Gastroesophageal sphincter (tissue), 4 donors: Measurements from ENCODE around the gene SNAI1. TPM values are rescaled to one million over a fixed set of nuclear protein-coding genes. Genes with fewer than 3 reads are reported as not detected.

ENCODE experiments used
- ATAC-seq: fragments of 150-250 bp; one replicate; pipeline ENCODE4 v1.9.1; 2016; ENCODE audit warnings: mild to moderate bottlenecking, moderate library complexity
- H3K27ac ChIP-seq, 4 donors: fragments of 200-600 bp; sonication (generic) in 3 of 4; 1 replicate in 3 of 4; 2 replicates in 1 of 4; pipeline ENCODE4 v1.5.1; 2016 to 2019
- H3K27me3 ChIP-seq: fragments of 200-600 bp; sonication (generic); one replicate; pipeline ENCODE4 v1.5.1; 2019
- H3K36me3 ChIP-seq, 2 donors: fragments of 200-600 bp; sonication (generic); one replicate each; pipeline ENCODE4 v1.5.1; 2019; ENCODE audit warnings: control low read depth in 1 of 2
- H3K4me1 ChIP-seq, 3 donors: fragments of 200-600 bp; sonication (generic); 1 replicate in 2 of 3; 2 replicates in 1 of 3; pipeline ENCODE4 v1.5.1; 2016 to 2019; ENCODE audit warnings: control low read depth in 2 of 3
- H3K4me3 ChIP-seq, 2 donors: fragments of 200-600 bp; sonication (generic); one replicate each; pipeline ENCODE4 v1.5.1; 2019; ENCODE audit warnings: mild to moderate bottlenecking in 1 of 2, moderate library complexity in 1 of 2
- H3K9me3 ChIP-seq, 3 donors: fragments of 200-600 bp; sonication (generic); one replicate each; pipeline ENCODE4 v1.5.1; 2017 to 2019; ENCODE audit warnings: control low read depth in 2 of 3
- CTCF ChIP-seq, 4 experiments: fragments of 200-600 bp in 2 of 4; fragments of 450-650 bp in 2 of 4; sonication (generic) in 1 of 4; IDR thresholded peaks; one replicate each; pipeline ENCODE4 v1.5.1; 2017 to 2019; ENCODE audit warnings: antibody characterized with exemption in 4 of 4, mild to moderate bottlenecking in 2 of 4, moderate library complexity in 2 of 4
- EP300 ChIP-seq: sonication (generic); formaldehyde crosslinking; IDR thresholded peaks from one replicate; pipeline ENCODE4 v1.6.1; 2017; ENCODE audit warnings: antibody characterized with exemption, mild to moderate bottlenecking
- POLR2A ChIP-seq, 2 donors: fragments of 450-650 bp; IDR thresholded peaks; one replicate each; pipeline ENCODE4 v1.6.1; 2017; ENCODE audit warnings: antibody characterized with exemption in 2 of 2, mild to moderate bottlenecking in 2 of 2, moderate library complexity in 1 of 2
- POLR2AphosphoS5 ChIP-seq: sonication (generic); formaldehyde crosslinking; IDR thresholded peaks from one replicate; pipeline ENCODE4 v1.6.1; 2017; ENCODE audit warnings: antibody characterized with exemption
- WGBS, 2 donors: methylation state at CpG; one replicate each; pipeline ENCODE4 v1.1.5; 2018; ENCODE audit warnings: low coverage in 1 of 2; 5-methylcytosine and 5-hydroxymethylcytosine counted together
- total RNA-seq, 4 donors: library from RNA; depleted of rRNA; stranded (reverse); fragments of >200 nt; gene quantifications; one replicate each; pipeline ENCODE4 v1.1.0, GENCODE V29; 2016

The SNAI1 gene
- total RNA-seq, 4 donors from 2014 or later = 0.79 to 2.6 (median 1.2) TPM

GRCh38 chr20:49964964-49965780 lies 17.6 kb upstream of the SNAI1 start:
- no peaks in the 10 kb centered on the region for H3K27me3 ChIP-seq
- 82 to 93% methylated on average over 2 of the region's 5 CpGs for WGBS, 2 donors
- TF ChIP-seq EP300 (no peak), CTCF (IDR thresholded peaks at IDR 0.05) (peak in 1 of 4 experiments; percentile 35)
- H3K4me3 ChIP-seq = no peak overlapping the region
- H3K4me1 ChIP-seq = no peaks in the 10 kb centered on the region
- H3K36me3 ChIP-seq = peaks cover 0 to 28% of the 10 kb centered on the region in 2 donors
- H3K9me3 ChIP-seq = no peaks in the 10 kb centered on the region
- no peak for ATAC-seq
- H3K27ac ChIP-seq = no peak overlapping the region

- Histone ChIP-seq H3K27me3 (no peaks in the 10 kb centered on the region), H3K36me3 (peaks cover 0 to 28% of the 10 kb centered on the region in 2 donors), H3K27ac (no peak overlapping the region), H3K4me3 (no peak overlapping the region), H3K9me3 (no peaks in the 10 kb centered on the region), H3K4me1 (no peaks in the 10 kb centered on the region)
- ATAC-seq = no peak
- TF ChIP-seq EP300 (no peak), POLR2A (IDR thresholded peaks at IDR 0.05) (no peak), CTCF (IDR thresholded peaks at IDR 0.05) (no peak), POLR2AphosphoS5 (no peak)
- WGBS, 2 donors = 85 to 92% methylated on average over 4 to 8 of the region's 9 CpGs
These were observed 16.9 kb upstream of the SNAI1 start for GRCh38 chr20:49965781-49966305.

- Histone ChIP-seq H3K27me3 (no peaks in the 10 kb centered on the region), H3K36me3 (peaks cover 0 to 28% of the 10 kb centered on the region in 2 donors), H3K4me3 (no peak overlapping the region), H3K27ac (no peak overlapping the region), H3K4me1 (no peaks in the 10 kb centered on the region), H3K9me3 (no peaks in the 10 kb centered on the region)
- WGBS, 2 donors = 100% methylated on average over 1 to 2 of the region's 2 CpGs
- TF ChIP-seq POLR2A (IDR thresholded peaks at IDR 0.05) (no peak), EP300 (no peak), POLR2AphosphoS5 (no peak), CTCF (IDR thresholded peaks at IDR 0.05) (no peak)
- ATAC-seq = no peak
These were observed 15.9 kb upstream of the SNAI1 start for GRCh38 chr20:49966861-49967260.

GRCh38 chr20:49969234-49969633 lies 13.5 kb upstream of the SNAI1 start:
- no peaks in the 10 kb centered on the region for H3K27me3 ChIP-seq
- 39 to 83% methylated on average over 3 of the region's 3 CpGs for WGBS, 2 donors
- no peak for TF ChIP-seq POLR2A (IDR thresholded peaks at IDR 0.05)
- no peak for TF ChIP-seq POLR2AphosphoS5
- TF ChIP-seq EP300 = no peak
- no peak for TF ChIP-seq CTCF (IDR thresholded peaks at IDR 0.05)
- H3K27ac ChIP-seq = peak overlapping the region in 1 of 4 donors; percentile 10
- peaks cover 0 to 12% of the 10 kb centered on the region in 2 donors for H3K36me3 ChIP-seq
- no peaks in the 10 kb centered on the region for H3K9me3 ChIP-seq
- no peaks in the 10 kb centered on the region for H3K4me1 ChIP-seq
- H3K4me3 ChIP-seq = no peak overlapping the region
- no peak for ATAC-seq

- Histone ChIP-seq H3K4me1 (no peaks in the 10 kb centered on the region), H3K36me3 (peaks cover 0 to 7% of the 10 kb centered on the region in 2 donors), H3K27ac (peak overlapping the region in 1 of 4 donors; percentile 10), H3K4me3 (no peak overlapping the region), H3K9me3 (no peaks in the 10 kb centered on the region), H3K27me3 (no peaks in the 10 kb centered on the region)
- ATAC-seq = no peak
- TF ChIP-seq EP300 (no peak), POLR2AphosphoS5 (no peak), CTCF (IDR thresholded peaks at IDR 0.05) (no peak), POLR2A (IDR thresholded peaks at IDR 0.05) (no peak)
- WGBS, 2 donors = 0 to 59% methylated on average over 1 to 3 of the region's 5 CpGs
These were observed 12.8 kb upstream of the SNAI1 start for GRCh38 chr20:49969946-49970345.
